ENCODE results near the gene PPP2R2C. TPM values are rescaled to one million over a fixed set of nuclear protein-coding genes. Genes with fewer than 3 reads are reported as not detected.

PPP2R2C gene
- total and polyA plus RNA-seq, 2 of the 4 experiments (the other 2 are of a cell fraction): 0.03 TPM; not detected in 1

DNA sequence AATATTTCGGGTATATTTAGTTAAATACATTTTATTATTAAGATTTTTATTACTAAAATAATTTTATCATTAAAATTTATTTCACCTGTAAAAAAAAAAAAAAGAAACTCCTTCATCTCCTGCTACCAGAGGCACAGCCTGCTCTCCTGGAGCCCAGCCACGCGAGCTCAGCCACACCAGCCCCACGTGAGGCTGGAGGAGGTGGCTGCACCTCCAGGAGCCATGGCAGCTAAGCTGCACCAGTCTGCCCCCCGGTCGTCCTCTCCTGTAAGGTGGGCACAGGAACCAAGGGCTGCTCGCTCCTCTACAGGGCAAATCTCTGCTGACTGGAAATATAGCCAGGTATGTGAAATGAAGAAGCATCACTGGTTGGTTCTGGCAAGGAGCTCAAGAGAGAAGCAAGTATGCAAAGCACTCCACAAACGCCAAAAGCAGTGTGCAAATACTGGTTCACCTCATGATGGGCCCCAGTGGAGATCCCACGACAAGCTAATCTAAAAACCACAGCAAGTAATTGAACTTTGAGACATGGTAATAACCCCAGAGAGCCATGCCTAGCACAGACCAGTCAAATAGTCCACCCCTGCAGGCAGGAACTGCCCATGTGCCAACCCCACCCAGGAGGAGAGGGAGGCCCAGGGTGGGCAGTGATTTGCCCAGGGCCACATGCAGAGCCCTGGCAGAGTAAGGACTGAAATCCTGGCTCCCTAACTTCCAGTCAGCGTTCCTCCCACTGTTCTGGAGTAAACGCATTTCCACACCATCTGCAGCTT lies 112.7 kb downstream of the PPP2R2C start:
- peaks cover 4% of the 10 kb centered on the region for H3K27me3 ChIP-seq (ENCODE audit: control insufficient read depth, insufficient read depth, low read length)
- in situ Hi-C loops (cut with MboI; ENCODE audit: low sequenced_read_pairs): no loop called here
- H3K9me1 ChIP-seq (ENCODE audit: insufficient read depth, low read length): no peaks in the 10 kb centered on the region
- POLR2A ChIA-PET (ENCODE audit: unreplicated experiment): no interaction called here
- no peak overlapping the region for H2AK5ac ChIP-seq (ENCODE audit: low read depth, low read length)
- H3K4me1 ChIP-seq (ENCODE audit: control insufficient read depth, insufficient read depth, low read length): no peaks in the 10 kb centered on the region
- dilution Hi-C loops (cut with HindIII; ENCODE audit: low sequenced_read_pairs, unreplicated experiment): no loop called here
- H3K79me1 ChIP-seq (ENCODE audit: low read depth in 1 of 2, low read length in 2 of 2): no peaks in the 10 kb centered on the region
- no peaks in the 10 kb centered on the region for H3K9me3 ChIP-seq (ENCODE audit: control insufficient read depth, insufficient read depth, low read length)
- H3K4me2 ChIP-seq (ENCODE audit: low read depth, low read length): no peak overlapping the region
- TF ChIP-seq, protein P1, sequence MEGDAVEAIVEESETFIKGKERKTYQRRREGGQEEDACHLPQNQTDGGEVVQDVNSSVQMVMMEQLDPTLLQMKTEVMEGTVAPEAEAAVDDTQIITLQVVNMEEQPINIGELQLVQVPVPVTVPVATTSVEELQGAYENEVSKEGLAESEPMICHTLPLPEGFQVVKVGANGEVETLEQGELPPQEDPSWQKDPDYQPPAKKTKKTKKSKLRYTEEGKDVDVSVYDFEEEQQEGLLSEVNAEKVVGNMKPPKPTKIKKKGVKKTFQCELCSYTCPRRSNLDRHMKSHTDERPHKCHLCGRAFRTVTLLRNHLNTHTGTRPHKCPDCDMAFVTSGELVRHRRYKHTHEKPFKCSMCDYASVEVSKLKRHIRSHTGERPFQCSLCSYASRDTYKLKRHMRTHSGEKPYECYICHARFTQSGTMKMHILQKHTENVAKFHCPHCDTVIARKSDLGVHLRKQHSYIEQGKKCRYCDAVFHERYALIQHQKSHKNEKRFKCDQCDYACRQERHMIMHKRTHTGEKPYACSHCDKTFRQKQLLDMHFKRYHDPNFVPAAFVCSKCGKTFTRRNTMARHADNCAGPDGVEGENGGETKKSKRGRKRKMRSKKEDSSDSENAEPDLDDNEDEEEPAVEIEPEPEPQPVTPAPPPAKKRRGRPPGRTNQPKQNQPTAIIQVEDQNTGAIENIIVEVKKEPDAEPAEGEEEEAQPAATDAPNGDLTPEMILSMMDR (conservative IDR thresholded peaks at IDR 0.05; ENCODE audit: low read depth, low read length): no peak
- no peak for TF ChIP-seq RCOR1 (IDR thresholded peaks at IDR 0.05; ENCODE audit: insufficient replicate concordance, low read length)
- TF ChIP-seq, protein P2, sequence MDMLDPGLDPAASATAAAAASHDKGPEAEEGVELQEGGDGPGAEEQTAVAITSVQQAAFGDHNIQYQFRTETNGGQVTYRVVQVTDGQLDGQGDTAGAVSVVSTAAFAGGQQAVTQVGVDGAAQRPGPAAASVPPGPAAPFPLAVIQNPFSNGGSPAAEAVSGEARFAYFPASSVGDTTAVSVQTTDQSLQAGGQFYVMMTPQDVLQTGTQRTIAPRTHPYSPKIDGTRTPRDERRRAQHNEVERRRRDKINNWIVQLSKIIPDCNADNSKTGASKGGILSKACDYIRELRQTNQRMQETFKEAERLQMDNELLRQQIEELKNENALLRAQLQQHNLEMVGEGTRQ (IDR thresholded peaks at IDR 0.05; ENCODE audit: low read depth, low read length): no peak
- H2BK120ac ChIP-seq (ENCODE audit: low read depth, low read length): no peak overlapping the region
- H2BK5ac ChIP-seq (ENCODE audit: low read depth, low read length, poor library complexity, severe bottlenecking): no peak overlapping the region
- WGBS, 2 experiments (ENCODE audit: extremely low coverage in 2 of 2, insufficient read length in 1 of 2): 0% methylated on average over 2 of the region's 11 CpGs; no CpG with 5 or more reads in 1 of the 2 experiments
- H4K20me1 ChIP-seq (ENCODE audit: insufficient read depth, low read length): no peaks in the 10 kb centered on the region
- H3K23ac ChIP-seq (ENCODE audit: low read depth, low read length): no peak overlapping the region
- no peak overlapping the region for H3K27ac ChIP-seq (ENCODE audit: insufficient read depth, low read length)
- no peak overlapping the region for H3K56ac ChIP-seq (ENCODE audit: extremely low read depth, insufficient read depth, low read length)
- H2BK15ac ChIP-seq (ENCODE audit: low read depth, low read length): no peak overlapping the region
- no peak overlapping the region for H3K4me3 ChIP-seq (ENCODE audit: insufficient read depth, low read depth, low read length)
- no peaks in the 10 kb centered on the region for H3K36me3 ChIP-seq (ENCODE audit: control insufficient read depth, insufficient read depth, low read length)
- no peak overlapping the region for H4K5ac ChIP-seq (ENCODE audit: low read depth, low read length)
- H3K9ac ChIP-seq (ENCODE audit: low read depth, low read length): no peak overlapping the region
- no peak overlapping the region for H3K18ac ChIP-seq (ENCODE audit: low read depth, low read length)
- no peak overlapping the region for H2AFZ ChIP-seq (replicated peaks; ENCODE audit: low read length, poor library complexity)
- no peak for ATAC-seq (ENCODE audit: low read depth)
- CTCF ChIA-PET: no interaction called here
- H4K8ac ChIP-seq (ENCODE audit: low read depth in 2 of 2, low read length in 2 of 2): no peak overlapping the region
- no peak overlapping the region for H4K91ac ChIP-seq (ENCODE audit: insufficient read depth, low read depth, low read length)
- no peak overlapping the region for H2BK20ac ChIP-seq (ENCODE audit: low read depth, low read length)
- no peak overlapping the region for H3K4ac ChIP-seq (ENCODE audit: low read depth, low read length)
- BruUV-seq (replicated peaks): no TSS peak
- H2AK9ac ChIP-seq (replicated peaks; ENCODE audit: low read depth, low read length, poor library complexity): no peak overlapping the region
- intact Hi-C loops (cut with micrococcal nuclease): no loop called here
- H3K14ac ChIP-seq (replicated peaks; ENCODE audit: low read depth, low read length): no peak overlapping the region
- no peak for DNase-seq

Data from IMR-90 (cell line).